ENCODE measurements around the gene KITLG. TPM values are rescaled to one million over a fixed set of nuclear protein-coding genes. Genes with fewer than 3 reads are reported as not detected.

Gene KITLG
- polyA plus RNA-seq, 1 of the 3 experiments (the other 2 are of a cell fraction), result 8.9 TPM

DNA sequence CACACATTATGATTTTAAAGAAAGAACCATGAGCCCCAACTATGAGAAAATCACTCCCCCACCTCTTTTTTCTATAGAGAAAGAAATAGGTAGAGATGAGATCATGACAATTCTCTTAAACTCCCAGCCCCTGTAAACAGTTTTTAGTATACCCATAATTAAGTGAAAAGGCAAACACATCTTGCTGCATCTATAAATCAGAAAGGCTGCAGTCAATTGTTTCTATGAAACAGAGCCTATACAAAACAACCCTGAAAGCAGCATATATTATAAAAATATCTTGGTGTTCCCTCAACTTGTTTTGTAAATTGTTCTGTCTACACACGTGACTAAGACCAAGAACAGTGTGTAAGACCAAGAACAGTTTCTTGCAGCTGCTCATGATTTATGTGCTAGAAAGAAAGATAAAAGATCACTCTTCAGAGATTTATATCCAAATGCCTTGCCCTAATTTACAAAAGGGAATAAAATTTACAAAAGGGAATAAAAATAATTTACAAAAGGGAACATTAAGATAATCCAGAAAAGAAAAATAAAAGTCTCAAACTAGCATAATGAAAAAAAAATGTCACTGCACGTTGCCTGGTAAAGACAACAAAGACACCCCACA, 4.8 kb downstream of the KITLG start:
- H3K9me3 ChIP-seq, result no peaks in the 10 kb centered on the region
- H3K4me2 ChIP-seq, result peak overlapping the region; percentile 78
- DNase-seq, result no peak
- 57% methylated on average over 2 of the region's 2 CpGs for WGBS (ENCODE audit: low lambda C conversion rate)
- H3K4me1 ChIP-seq (ENCODE audit: control insufficient read depth in 1 of 2, insufficient read depth in 2 of 2, low read depth in 1 of 2, low read length in 1 of 2), result peaks cover 11 to 24% of the 10 kb centered on the region in 2 experiments; a peak in 3 of 4 replicates
- no peaks in the 10 kb centered on the region for H3K27me3 ChIP-seq (ENCODE audit: insufficient read depth)
- H3K4me3 ChIP-seq (ENCODE audit: low read depth in 2 of 2, low read length in 1 of 2), result peak overlapping the region in 1 of 2 experiments; percentile 98; a peak in 2 of 4 replicates
- peak overlapping the region; percentile 36; the same call in 1 of the 2 replicates for H3K9ac ChIP-seq
- TF ChIP-seq ELF1 (IDR thresholded peaks at IDR 0.05), result no peak
- TF ChIP-seq USF1 (IDR thresholded peaks at IDR 0.05; ENCODE audit: borderline replicate concordance, low read depth), result peak; percentile 17; the same call in 1 of the 2 replicates
- no peak for TF ChIP-seq RXRA (IDR thresholded peaks at IDR 0.05; ENCODE audit: borderline replicate concordance, low read depth)
- TF ChIP-seq MAX (IDR thresholded peaks at IDR 0.05; ENCODE audit: low read depth), result no peak
- ChIA-PET CTCF (no interaction called here), POLR2A (no interaction called here)
- H3K79me2 ChIP-seq (ENCODE audit: insufficient read depth), result peaks cover 98% of the 10 kb centered on the region
- H3K36me3 ChIP-seq (replicated peaks in 1 of 2; ENCODE audit: control insufficient read depth in 1 of 2, insufficient read depth in 2 of 2, low read length in 1 of 2), result peaks cover 0 to 5% of the 10 kb centered on the region in 2 experiments
- peak overlapping the region in 1 of 2 experiments; percentile 75; a peak in 2 of 4 replicates for H3K27ac ChIP-seq (ENCODE audit: low read depth in 2 of 2, low read length in 1 of 2)
- no peaks in the 10 kb centered on the region for H3K9me2 ChIP-seq
- H3F3A ChIP-seq (replicated peaks; ENCODE audit: insufficient read depth), result peaks cover 15% of the 10 kb centered on the region
- peaks cover 61% of the 10 kb centered on the region for H4K20me1 ChIP-seq (ENCODE audit: insufficient read depth)
- H2AFZ ChIP-seq (ENCODE audit: low read depth), result no peak overlapping the region

DNA sequence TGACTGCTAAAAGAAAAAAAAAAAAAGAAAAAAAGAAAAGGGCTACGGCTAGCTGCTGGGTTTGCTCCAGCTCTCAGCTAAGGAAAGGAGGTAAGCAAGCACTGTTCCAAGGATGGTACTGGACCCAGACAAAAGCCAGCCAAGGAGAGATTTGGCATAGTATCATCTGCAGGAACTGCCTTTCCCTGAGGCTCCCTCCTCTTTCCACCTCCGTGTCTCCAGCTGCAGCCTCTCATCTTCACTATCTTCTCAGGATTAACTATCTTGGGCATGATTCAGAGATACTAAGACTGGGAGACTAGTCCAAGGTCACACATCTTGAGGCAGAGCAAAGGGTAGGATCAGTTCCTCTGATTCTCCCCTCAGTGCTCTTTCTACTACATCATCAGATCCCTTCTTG, 6.0 kb downstream of the KITLG start:
- Histone ChIP-seq H3K27me3 (ENCODE audit: insufficient read depth) (no peaks in the 10 kb centered on the region), H2AFZ (ENCODE audit: low read depth) (no peak overlapping the region), H3K36me3 (replicated peaks in 1 of 2; ENCODE audit: control insufficient read depth in 1 of 2, insufficient read depth in 2 of 2, low read length in 1 of 2) (peaks cover 0 to 5% of the 10 kb centered on the region in 2 experiments), H3K9me3 (no peaks in the 10 kb centered on the region), H3K4me1 (ENCODE audit: control insufficient read depth in 1 of 2, insufficient read depth in 2 of 2, low read depth in 1 of 2, low read length in 1 of 2) (peaks cover 10 to 34% of the 10 kb centered on the region in 2 experiments), H3K9ac (peak overlapping the region; percentile 36; the same call in 1 of the 2 replicates), H3K9me2 (no peaks in the 10 kb centered on the region), H3K79me2 (ENCODE audit: insufficient read depth) (peaks cover 100% of the 10 kb centered on the region), H3F3A (replicated peaks; ENCODE audit: insufficient read depth) (peaks cover 11% of the 10 kb centered on the region), H3K4me2 (peak overlapping the region; percentile 78), H3K4me3 (ENCODE audit: low read depth in 2 of 2, low read length in 1 of 2) (peak overlapping the region in 1 of 2 experiments; percentile 13; a peak in 2 of 4 replicates), H4K20me1 (ENCODE audit: insufficient read depth) (peaks cover 69% of the 10 kb centered on the region), H3K27ac (ENCODE audit: low read depth in 2 of 2, low read length in 1 of 2) (peak overlapping the region in 1 of 2 experiments; percentile 75; a peak in 2 of 4 replicates)
- TF ChIP-seq USF2 (IDR thresholded peaks at IDR 0.05; ENCODE audit: borderline replicate concordance, low read depth, low read length), result no peak
- TF ChIP-seq GATA2 (CRISPR knock-in tag; IDR thresholded peaks at IDR 0.05), result no peak
- TF ChIP-seq CHD2 (IDR thresholded peaks at IDR 0.05; ENCODE audit: low read length, partially characterized antibody), result no peak
- TF ChIP-seq RXRA (IDR thresholded peaks at IDR 0.05; ENCODE audit: borderline replicate concordance, low read depth), result no peak
- no peak for TF ChIP-seq TAF1 (IDR thresholded peaks at IDR 0.05; ENCODE audit: borderline replicate concordance, low read depth, low read length)
- peak; percentile 42; the same call in 1 of the 2 replicates for TF ChIP-seq TCF12 (IDR thresholded peaks at IDR 0.05)
- TF ChIP-seq RFX5 (IDR thresholded peaks at IDR 0.05; ENCODE audit: low read length), result no peak
- TF ChIP-seq NFIC (IDR thresholded peaks at IDR 0.05; ENCODE audit: borderline replicate concordance), result peak; percentile 43
- WGBS (ENCODE audit: low lambda C conversion rate), result 57% methylated on average over 2 of the region's 2 CpGs
- ChIA-PET POLR2A (no interaction called here), CTCF (no interaction called here)
- DNase-seq, result no peak

Data from SK-N-SH (cell line).